GM18526 (cell line): ENCODE data around the gene DCDC2C.

Source experiments
- POLR2A ChIP-seq: IDR thresholded peaks from 3 replicates; pipeline ENCODE4 v1.6.1; 2011; ENCODE audit not compliant: insufficient read length; ENCODE audit errors: extremely low read depth

DCDC2C gene

DNA sequence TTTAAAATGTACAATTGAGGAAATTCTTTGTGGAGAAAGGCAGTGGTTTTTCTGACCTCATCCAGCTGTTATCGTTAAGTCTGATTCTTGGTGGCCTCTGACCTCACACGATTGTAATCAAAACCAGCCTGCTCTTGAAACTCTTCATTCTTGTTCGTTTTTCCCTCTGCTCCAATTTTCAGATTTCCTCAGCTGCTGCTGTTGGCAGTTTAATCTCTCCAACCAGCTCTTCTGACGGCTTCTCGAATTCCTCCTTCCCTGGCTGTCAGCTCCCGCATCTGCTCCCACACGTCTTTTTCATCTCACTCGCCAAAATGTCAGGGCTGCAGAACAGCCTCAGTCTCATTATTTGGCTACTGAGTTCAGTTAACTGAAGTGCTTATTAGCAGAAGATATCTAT lies 136.1 kb downstream of the DCDC2C start:
- no peak for TF ChIP-seq POLR2A

GRCh38 chr2:3840611-3841155 lies 137.3 kb downstream of the DCDC2C start:
- TF ChIP-seq POLR2A: no peak

DNA sequence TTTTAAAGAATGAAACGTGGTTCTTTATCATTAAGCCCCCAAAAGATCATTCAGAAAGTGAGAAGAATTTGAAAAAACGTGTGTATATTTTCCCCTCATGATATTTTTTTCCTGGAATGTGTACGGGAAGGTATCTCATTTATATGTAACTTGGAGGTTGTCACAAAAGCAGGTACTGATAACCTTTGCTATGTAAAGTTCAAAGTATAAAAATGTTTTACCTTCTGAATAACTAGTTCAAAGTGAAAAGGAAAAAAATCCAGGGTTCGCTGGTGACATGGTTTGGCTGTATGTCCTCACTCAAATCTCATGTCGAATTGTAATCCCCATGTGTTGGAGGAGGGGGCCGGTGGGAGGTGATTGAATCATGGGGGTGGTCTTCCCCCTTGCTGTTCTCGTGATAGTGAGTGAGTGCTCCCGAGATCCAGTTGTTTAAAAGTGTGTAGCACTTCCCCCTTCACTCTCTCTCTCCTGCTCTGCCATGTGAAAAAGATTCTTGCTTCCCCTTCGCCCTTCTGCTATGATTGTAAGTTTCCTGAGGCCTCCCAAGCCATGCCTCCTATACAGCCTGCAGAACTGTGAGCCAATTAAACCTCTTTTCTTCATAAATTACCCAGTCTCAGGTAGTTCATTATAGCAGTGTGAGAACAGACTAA lies 144.2 kb downstream of the DCDC2C start:
- TF ChIP-seq POLR2A: no peak

GRCh38 chr2:3848776-3849175 lies 145.4 kb downstream of the DCDC2C start:
- no peak for TF ChIP-seq POLR2A

GRCh38 chr2:3849213-3849612 lies 145.8 kb downstream of the DCDC2C start:
- TF ChIP-seq POLR2A: no peak

GRCh38 chr2:3857576-3857975 lies 154.2 kb downstream of the DCDC2C start:
- no peak for TF ChIP-seq POLR2A

DNA sequence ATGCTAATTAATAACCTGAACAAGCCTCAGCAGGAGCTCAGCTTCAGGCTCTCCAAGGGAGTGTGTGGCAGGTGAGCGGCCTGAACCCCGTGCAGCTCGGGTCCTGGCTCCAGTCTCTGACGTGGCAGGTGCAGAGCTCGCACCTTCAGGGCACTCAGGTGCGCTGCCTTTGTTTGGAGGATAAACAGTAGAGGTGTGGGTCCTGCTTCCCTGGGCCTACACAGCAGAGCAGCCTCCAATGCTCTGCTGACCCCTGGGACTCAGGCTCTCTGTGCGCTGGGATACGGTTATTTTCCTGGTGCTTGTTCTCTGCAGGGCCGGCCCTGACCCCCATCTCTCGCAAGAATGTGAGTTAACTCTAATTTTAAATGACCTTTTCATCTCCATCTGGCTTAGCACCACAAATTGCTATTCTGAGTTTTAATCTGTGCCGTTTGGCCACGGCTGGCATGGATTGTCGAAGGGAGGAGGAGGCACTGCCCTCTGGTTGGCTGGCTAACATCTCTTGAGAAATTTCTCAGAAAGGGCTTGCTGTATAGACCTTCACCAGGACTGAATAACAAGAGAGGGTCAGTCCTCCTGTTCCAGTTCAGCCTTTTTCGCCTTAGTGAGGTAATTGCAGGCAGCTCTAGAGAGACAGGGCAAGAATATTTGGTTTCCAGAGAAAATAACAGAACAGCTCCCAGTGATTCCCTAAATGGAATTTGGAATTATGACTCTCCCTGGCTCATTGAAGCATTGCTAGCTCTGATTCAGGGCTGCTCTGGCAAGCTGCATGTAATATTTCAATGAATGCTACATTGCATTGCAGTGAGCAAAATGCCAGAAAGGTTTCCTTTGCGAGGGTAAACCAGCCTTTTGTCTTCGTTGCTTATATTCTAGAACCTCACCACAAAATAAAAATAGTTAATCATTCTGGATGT lies 161.8 kb downstream of the DCDC2C start:
- TF ChIP-seq POLR2A: no peak

GRCh38 chr2:3867469-3867868 lies 164.1 kb downstream of the DCDC2C start:
- TF ChIP-seq POLR2A: no peak

DNA sequence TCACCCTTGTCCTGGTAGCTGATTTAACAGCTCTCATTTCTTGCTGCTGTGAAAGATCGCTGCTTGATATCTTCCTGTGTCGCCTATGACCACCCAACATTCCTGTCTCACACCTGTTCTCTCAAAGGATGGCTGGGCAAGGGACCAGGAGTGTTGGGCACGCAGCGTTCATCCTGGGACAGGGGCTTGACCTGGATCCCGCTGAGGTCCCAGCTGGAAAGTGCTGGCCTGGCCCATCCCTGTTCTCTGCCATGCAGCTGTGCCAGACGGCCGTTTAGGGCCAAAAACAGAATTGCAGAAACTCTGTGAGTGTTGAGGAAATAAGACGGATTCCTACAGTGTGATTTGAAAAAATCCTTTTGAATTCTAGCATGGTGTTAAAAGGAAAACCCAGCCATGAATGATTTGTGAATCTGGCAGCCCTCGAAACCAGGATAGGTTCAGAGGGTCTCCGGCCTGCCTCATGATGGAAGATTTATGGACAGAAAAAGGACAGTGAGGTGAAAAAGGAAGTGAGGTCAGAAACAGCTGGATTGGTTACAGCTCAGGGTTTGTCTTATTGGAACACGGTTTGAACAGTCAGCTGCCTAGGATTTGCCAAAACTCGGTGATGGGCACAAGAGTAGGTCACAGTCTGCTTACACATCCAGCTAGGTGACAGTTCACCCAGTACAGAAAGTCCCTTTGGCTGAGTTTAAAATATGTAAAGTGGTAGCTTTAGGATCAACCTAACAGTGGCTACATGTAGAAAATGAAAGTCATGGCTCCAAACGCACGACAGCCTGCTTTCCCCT lies 164.8 kb downstream of the DCDC2C start:
- TF ChIP-seq POLR2A: no peak

GRCh38 chr2:3870222-3870621 lies 166.8 kb downstream of the DCDC2C start:
- TF ChIP-seq POLR2A: no peak

- no peak for TF ChIP-seq POLR2A
These were observed 167.6 kb downstream of the DCDC2C start for GRCh38 chr2:3871002-3871401.

DNA sequence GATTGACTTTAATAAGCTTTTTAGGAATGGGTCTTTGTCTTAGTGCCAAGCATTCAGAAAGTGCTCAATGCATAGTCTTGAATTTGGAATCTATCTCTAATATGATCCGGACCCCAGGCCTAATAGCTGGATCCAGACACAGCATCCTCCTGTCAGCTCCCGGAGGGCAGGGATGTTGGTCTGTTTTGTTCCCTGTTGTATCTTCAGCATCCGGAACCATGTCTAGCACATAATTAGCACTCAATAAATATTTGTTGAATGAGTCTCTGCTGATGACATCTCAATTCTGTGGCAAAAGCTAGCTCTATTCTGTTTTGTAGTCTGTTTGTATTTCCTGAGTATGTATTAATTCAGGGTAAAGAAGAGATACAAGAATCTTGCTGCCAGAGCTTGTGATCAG lies 169.1 kb downstream of the DCDC2C start:
- no peak for TF ChIP-seq POLR2A

- TF ChIP-seq POLR2A: no peak
These were observed 170.5 kb downstream of the DCDC2C start for GRCh38 chr2:3873899-3874298.

DNA sequence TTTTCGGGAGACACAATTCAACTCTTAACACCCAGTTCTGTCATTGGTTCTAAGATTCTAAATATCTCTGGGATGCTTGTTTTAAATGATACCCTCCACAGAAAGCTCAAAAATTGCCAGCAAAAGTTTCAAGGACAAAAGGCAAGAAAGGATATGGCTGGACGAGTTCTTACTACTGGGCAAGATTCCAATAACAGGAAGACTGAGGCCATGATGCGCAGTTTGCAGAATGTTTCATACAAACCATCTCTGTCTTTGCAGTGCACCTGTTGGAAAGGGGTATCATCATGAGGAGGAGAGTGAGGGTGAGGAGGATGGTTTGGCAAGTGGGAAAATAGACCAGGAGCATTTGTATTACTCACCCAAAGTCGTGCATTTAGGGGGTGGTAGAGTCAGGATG lies 172.8 kb downstream of the DCDC2C start:
- no peak for TF ChIP-seq POLR2A

- TF ChIP-seq POLR2A: no peak
These were observed 173.3 kb downstream of the DCDC2C start for GRCh38 chr2:3876685-3877084.

DNA sequence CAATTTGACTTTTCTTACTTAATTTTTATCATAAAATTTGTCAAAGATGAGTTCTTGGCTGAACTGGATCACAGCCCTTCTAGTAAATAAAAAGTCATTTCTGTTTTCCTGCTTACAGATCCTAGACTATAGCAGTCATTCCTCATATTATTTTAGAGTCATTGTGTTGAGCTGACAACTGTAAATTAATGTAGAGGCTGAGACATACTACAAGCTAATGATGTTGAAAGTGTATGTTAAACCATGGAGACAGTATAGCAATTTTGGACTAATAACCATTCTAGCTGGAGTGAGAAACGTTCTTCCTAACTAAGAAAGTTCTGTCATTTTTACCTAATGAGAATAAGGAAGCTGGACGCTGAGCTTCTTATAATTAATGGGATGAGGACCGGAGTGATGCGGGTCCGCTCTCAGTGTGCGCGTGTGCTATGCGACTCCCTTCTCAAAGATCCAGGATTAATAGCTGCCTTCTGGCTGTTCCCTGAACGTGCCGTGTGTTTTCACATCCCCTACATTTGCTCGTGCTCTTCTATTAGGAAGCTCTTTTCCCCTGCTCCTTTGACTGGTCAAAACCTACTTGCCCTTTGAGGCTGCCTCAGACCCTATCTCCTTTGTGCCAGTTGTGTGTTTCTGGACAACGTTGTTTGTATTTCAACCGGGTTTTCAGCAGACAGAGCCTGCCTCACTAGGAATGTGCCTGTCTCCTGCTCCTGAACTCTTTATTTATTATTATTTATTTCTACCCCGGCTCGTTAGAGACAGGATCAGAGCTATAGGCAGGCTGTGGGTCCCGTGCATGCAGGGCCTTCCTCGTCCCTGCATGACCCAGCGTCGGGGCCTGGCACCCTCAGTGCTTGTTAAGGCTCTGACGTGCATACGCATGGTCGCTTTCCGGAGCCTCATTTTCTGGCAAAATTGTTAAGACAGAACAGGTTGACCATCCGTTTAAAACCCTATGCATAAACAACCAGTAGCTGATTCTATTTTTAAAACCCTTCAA lies 182.6 kb downstream of the DCDC2C start:
- no peak for TF ChIP-seq POLR2A
